GM10847 (cell line): ENCODE measurements around the gene ESYT1.

Source experiments
- POLR2A ChIP-seq: IDR thresholded peaks from 2 replicates; pipeline ENCODE4 v1.6.1; 2011; ENCODE audit not compliant: insufficient read length; ENCODE audit errors: extremely low read depth

Gene ESYT1

GRCh38 chr12:56155256-56155845 is 27.3 kb downstream of the ESYT1 start:
- TF ChIP-seq POLR2A: no peak

GRCh38 chr12:56157201-56158028 is 29.3 kb downstream of the ESYT1 start:
- TF ChIP-seq POLR2A: peak; percentile 17

- peak; percentile 98 for TF ChIP-seq POLR2A
These were observed 30.2 kb downstream of the ESYT1 start, which contains the start of gene MYL6 for GRCh38 chr12:56158029-56158925. Gene MYL6 (plus strand): TSS chr12:56158359. CDS start chr12:56158402, 43 bp downstream.

- TF ChIP-seq POLR2A: no peak
These were observed 30.9 kb downstream of the ESYT1 start for GRCh38 chr12:56158926-56159461.

- TF ChIP-seq POLR2A: no peak
These were observed 31.6 kb downstream of the ESYT1 start for GRCh38 chr12:56159482-56160192.

GRCh38 chr12:56160193-56160763 is 32.2 kb downstream of the ESYT1 start:
- peak; percentile 21 for TF ChIP-seq POLR2A

- TF ChIP-seq POLR2A: no peak
These were observed 33.0 kb downstream of the ESYT1 start for GRCh38 chr12:56160894-56161689.

GRCh38 chr12:56161690-56162351 is 33.8 kb downstream of the ESYT1 start:
- TF ChIP-seq POLR2A: no peak

- no peak for TF ChIP-seq POLR2A
These were observed 34.6 kb downstream of the ESYT1 start for GRCh38 chr12:56162468-56163290.

GRCh38 chr12:56163533-56164344 is 35.7 kb downstream of the ESYT1 start:
- no peak for TF ChIP-seq POLR2A

GRCh38 chr12:56164345-56164729 is 36.3 kb downstream of the ESYT1 start:
- no peak for TF ChIP-seq POLR2A
